Lower leg skin (tissue), 3 donors: Measurements from ENCODE around the gene ZBTB20.

ENCODE experiments used
- POLR2A ChIP-seq, 2 donors: fragments of 450-650 bp; IDR thresholded peaks; one replicate each; pipeline ENCODE4 v1.6.1; 2016 to 2017; ENCODE audit warnings: antibody characterized with exemption in 2 of 2, mild to moderate bottlenecking in 1 of 2, moderate library complexity in 1 of 2
- TF ChIP-seq, protein P1 (sequence below), 3 donors: fragments of 450-650 bp; IDR thresholded peaks; one replicate each; pipeline ENCODE4 v1.5.1; 2016; ENCODE audit warnings: antibody characterized with exemption in 3 of 3, mild to moderate bottlenecking in 3 of 3, moderate library complexity in 2 of 3

DNA sequence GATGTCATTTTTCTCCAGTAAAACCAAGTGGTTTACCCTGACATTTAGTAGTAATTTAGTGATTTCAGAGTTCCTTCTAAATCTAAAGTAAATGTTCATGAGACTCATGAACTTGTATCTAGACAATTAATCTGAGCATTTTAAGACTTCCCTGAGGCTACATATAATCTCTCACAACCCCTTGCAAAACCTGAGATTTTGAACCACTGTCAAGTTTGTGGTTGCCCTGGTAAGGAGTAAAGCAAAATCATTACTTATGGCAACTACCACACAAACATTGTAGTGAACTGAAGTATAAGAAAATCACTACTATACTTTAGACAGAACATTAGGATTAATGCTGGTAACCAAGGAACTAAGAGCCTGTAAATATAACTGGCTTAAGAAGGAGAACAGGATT, 483.1 kb downstream of the ZBTB20 start:
- TF ChIP-seq, protein P1, sequence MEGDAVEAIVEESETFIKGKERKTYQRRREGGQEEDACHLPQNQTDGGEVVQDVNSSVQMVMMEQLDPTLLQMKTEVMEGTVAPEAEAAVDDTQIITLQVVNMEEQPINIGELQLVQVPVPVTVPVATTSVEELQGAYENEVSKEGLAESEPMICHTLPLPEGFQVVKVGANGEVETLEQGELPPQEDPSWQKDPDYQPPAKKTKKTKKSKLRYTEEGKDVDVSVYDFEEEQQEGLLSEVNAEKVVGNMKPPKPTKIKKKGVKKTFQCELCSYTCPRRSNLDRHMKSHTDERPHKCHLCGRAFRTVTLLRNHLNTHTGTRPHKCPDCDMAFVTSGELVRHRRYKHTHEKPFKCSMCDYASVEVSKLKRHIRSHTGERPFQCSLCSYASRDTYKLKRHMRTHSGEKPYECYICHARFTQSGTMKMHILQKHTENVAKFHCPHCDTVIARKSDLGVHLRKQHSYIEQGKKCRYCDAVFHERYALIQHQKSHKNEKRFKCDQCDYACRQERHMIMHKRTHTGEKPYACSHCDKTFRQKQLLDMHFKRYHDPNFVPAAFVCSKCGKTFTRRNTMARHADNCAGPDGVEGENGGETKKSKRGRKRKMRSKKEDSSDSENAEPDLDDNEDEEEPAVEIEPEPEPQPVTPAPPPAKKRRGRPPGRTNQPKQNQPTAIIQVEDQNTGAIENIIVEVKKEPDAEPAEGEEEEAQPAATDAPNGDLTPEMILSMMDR (IDR thresholded peaks at IDR 0.05), result no peak
- no peak for TF ChIP-seq POLR2A (IDR thresholded peaks at IDR 0.05)
